ENCODE results near the gene MAP3K1. TPM values are rescaled to one million over a fixed set of nuclear protein-coding genes. Genes with fewer than 3 reads are reported as not detected.

The MAP3K1 gene
- total RNA-seq, 1 experiment from 2014 or later, result 7.9 TPM

DNA sequence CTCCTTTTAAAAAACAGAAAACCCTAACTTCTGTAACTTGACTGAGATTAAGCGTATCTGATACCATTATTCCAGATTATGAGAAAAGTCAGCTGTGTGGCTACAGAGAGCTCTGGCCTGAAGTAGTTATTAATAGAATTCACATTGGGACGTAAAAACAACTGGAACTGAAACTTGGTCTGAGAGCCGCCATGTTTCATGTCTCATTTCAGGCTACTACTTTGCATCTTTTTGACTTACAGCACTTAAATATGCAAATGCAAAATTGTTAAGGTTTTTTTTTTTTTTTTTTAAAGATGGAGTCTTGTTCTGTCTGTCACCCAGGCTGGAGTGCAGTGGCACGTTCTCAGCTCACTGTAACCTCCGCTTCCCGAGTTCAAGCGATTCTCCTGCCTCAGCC is 25.2 kb downstream of the MAP3K1 start:
- Mint-ChIP-seq H3K4me1 (ENCODE audit: insufficient read depth, unreplicated experiment) (peaks cover 24% of the 10 kb centered on the region), H3K9me3 (ENCODE audit: unreplicated experiment) (no peaks in the 10 kb centered on the region), H3K27ac (ENCODE audit: low read depth, unreplicated experiment) (no peak overlapping the region), H3K36me3 (ENCODE audit: insufficient read depth, unreplicated experiment) (no peaks in the 10 kb centered on the region), H3K27me3 (ENCODE audit: insufficient read depth, unreplicated experiment) (no peaks in the 10 kb centered on the region), H3K4me3 (ENCODE audit: unreplicated experiment) (no peak overlapping the region)
- TF ChIP-seq, protein P1, sequence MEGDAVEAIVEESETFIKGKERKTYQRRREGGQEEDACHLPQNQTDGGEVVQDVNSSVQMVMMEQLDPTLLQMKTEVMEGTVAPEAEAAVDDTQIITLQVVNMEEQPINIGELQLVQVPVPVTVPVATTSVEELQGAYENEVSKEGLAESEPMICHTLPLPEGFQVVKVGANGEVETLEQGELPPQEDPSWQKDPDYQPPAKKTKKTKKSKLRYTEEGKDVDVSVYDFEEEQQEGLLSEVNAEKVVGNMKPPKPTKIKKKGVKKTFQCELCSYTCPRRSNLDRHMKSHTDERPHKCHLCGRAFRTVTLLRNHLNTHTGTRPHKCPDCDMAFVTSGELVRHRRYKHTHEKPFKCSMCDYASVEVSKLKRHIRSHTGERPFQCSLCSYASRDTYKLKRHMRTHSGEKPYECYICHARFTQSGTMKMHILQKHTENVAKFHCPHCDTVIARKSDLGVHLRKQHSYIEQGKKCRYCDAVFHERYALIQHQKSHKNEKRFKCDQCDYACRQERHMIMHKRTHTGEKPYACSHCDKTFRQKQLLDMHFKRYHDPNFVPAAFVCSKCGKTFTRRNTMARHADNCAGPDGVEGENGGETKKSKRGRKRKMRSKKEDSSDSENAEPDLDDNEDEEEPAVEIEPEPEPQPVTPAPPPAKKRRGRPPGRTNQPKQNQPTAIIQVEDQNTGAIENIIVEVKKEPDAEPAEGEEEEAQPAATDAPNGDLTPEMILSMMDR (IDR thresholded peaks at IDR 0.05; ENCODE audit: unreplicated experiment), result no peak
- DNase-seq (ENCODE audit: unreplicated experiment), result no peak
- intact Hi-C loops (cut with micrococcal nuclease), result no loop called here
- BruUV-seq (replicated peaks), result no TSS peak
- ChIA-PET POLR2A (interaction anchor here (0.6 to 1.7 kb wide), 3 partner anchors 20 to 944 kb away, joined by 3 to 5 read pairs (median 3); no protein-coding TSS in a partner anchor), CTCF (interaction anchor here (0.5 to 13.8 kb wide), 7 partner anchors 34 to 1661 kb away, joined by 3 to 422 read pairs (median 5); no protein-coding TSS in a partner anchor)

DNA sequence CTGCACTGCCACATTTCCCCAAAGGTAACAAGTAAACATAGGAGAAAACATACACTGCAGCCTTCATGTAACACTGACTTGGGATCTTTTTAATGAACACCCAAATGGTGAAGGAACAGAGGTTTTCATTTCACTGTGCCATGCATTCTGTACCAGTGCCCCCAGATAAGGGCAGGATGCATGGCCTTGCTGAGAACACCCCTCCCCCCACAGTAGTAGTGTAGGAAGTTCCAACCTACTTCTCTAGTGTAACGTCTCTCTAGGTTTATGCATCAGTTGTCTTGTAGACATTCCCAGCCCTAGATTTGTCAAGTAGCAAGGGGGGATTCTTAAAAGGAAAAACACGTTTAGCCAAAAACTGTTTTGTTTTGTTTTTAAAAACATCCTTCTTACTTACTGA is 29.9 kb downstream of the MAP3K1 start:
- TF ChIP-seq, protein P1 (IDR thresholded peaks at IDR 0.05; ENCODE audit: unreplicated experiment), result no peak
- DNase-seq (ENCODE audit: unreplicated experiment), result no peak
- Mint-ChIP-seq H3K27me3 (ENCODE audit: insufficient read depth, unreplicated experiment) (no peaks in the 10 kb centered on the region), H3K36me3 (ENCODE audit: insufficient read depth, unreplicated experiment) (peaks cover 7% of the 10 kb centered on the region), H3K4me1 (ENCODE audit: insufficient read depth, unreplicated experiment) (peaks cover 8% of the 10 kb centered on the region), H3K27ac (ENCODE audit: low read depth, unreplicated experiment) (no peak overlapping the region), H3K4me3 (ENCODE audit: unreplicated experiment) (no peak overlapping the region), H3K9me3 (ENCODE audit: unreplicated experiment) (no peaks in the 10 kb centered on the region)
- ChIA-PET POLR2A (no interaction called here), CTCF (interaction anchor here (13.8 kb wide), 1 partner anchor 576 kb away, joined by 422 read pairs; no protein-coding TSS in a partner anchor)
- intact Hi-C loops (cut with micrococcal nuclease), result no loop called here
- no TSS peak for BruUV-seq (replicated peaks)

DNA sequence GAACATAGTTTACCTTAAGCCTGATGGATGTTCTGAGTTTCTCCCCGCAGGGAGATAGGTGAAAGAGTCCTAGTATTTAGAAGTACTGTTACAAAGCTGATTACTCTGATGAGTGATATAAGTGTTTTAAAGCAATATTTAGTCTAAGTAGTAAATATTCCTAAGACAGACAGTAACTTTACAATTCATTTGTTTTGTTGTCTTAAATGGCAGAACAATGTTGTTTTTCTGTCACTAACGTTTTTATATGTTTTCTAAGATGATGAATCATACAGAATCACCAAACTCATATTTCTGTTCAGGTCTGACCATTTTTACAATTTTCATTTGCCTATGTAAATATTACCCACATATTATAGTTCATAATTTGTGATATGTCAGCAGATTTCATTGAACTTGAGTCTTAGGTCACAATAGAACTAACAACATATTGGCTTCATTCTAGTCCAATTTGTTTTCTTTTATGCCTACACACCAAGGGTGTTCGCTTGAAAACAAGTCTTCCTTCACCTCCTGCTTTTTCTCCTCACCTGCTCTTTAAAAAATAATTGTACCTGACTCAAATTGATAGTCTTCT is 30.6 kb downstream of the MAP3K1 start:
- BruUV-seq (replicated peaks), result no TSS peak
- ChIA-PET CTCF (no interaction called here), POLR2A (no interaction called here)
- H3K9me3 Mint-ChIP-seq (ENCODE audit: unreplicated experiment), result no peaks in the 10 kb centered on the region
- H3K4me3 Mint-ChIP-seq (ENCODE audit: unreplicated experiment), result no peak overlapping the region
- intact Hi-C loops (cut with micrococcal nuclease), result no loop called here
- TF ChIP-seq, protein P1 (IDR thresholded peaks at IDR 0.05; ENCODE audit: unreplicated experiment), result no peak
- no peak for DNase-seq (ENCODE audit: unreplicated experiment)
- no peaks in the 10 kb centered on the region for H3K27me3 Mint-ChIP-seq (ENCODE audit: insufficient read depth, unreplicated experiment)
- peaks cover 8% of the 10 kb centered on the region for H3K4me1 Mint-ChIP-seq (ENCODE audit: insufficient read depth, unreplicated experiment)
- peaks cover 7% of the 10 kb centered on the region for H3K36me3 Mint-ChIP-seq (ENCODE audit: insufficient read depth, unreplicated experiment)
- no peak overlapping the region for H3K27ac Mint-ChIP-seq (ENCODE audit: low read depth, unreplicated experiment)

DNA sequence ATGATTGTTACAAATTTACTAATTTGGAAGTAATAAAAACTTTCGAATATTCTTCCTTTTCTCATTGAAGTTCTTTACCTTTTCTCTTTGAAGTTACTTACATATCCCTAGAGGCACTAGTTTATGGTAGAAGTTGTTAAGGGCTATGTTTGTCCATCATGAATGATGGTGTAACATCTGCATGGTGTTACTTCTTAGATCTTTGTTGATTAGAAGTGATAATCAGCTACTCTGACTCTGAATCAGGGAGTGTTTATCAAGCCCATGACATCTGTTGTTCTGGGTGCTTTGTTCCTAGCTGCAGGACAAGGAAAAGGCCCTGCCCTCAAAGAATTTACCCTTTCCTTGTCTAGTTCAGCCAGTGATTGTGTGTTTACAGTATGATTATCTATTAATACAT is 32.9 kb downstream of the MAP3K1 start:
- ChIA-PET CTCF (interaction anchor here (0.5 to 1.3 kb wide), 4 partner anchors 10 to 577 kb away, joined by 3 to 6 read pairs (median 3); no protein-coding TSS in a partner anchor), POLR2A (interaction anchor here (0.7 to 1.0 kb wide), 4 partner anchors 9 to 232 kb away, joined by 3 to 4 read pairs (median 3); no protein-coding TSS in a partner anchor)
- intact Hi-C loops (cut with micrococcal nuclease), result no loop called here
- H3K36me3 Mint-ChIP-seq (ENCODE audit: insufficient read depth, unreplicated experiment), result peaks cover 7% of the 10 kb centered on the region
- H3K27me3 Mint-ChIP-seq (ENCODE audit: insufficient read depth, unreplicated experiment), result no peaks in the 10 kb centered on the region
- BruUV-seq (replicated peaks), result no TSS peak
- no peak overlapping the region for H3K4me3 Mint-ChIP-seq (ENCODE audit: unreplicated experiment)
- TF ChIP-seq, protein P1 (IDR thresholded peaks at IDR 0.05; ENCODE audit: unreplicated experiment), result no peak
- DNase-seq (ENCODE audit: unreplicated experiment), result no peak
- H3K9me3 Mint-ChIP-seq (ENCODE audit: unreplicated experiment), result no peaks in the 10 kb centered on the region
- H3K4me1 Mint-ChIP-seq (ENCODE audit: insufficient read depth, unreplicated experiment), result peaks cover 20% of the 10 kb centered on the region
- no peak overlapping the region for H3K27ac Mint-ChIP-seq (ENCODE audit: low read depth, unreplicated experiment)
